Osteoblast (primary cell): ENCODE data around the gene NTRK2. TPM values are rescaled to one million over a fixed set of nuclear protein-coding genes. Genes with fewer than 3 reads are reported as not detected.

Experiments
- DNase-seq: peaks from one replicate; pipeline ENCODE4 v3.0.0; 2011; ENCODE audit warnings: low spot score, mixed read lengths; ENCODE audit not compliant: insufficient read length; ENCODE audit errors: missing footprints
- H2AFZ ChIP-seq: 2 replicates; pipeline ENCODE4 v1.6.0; 2011; ENCODE audit warnings: mild to moderate bottlenecking, low read length
- H3K27ac ChIP-seq: 2 replicates; pipeline ENCODE4 v1.5.1; 2011; ENCODE audit warnings: mild to moderate bottlenecking, low read depth, low read length, moderate library complexity
- H3K27me3 ChIP-seq: 2 replicates; pipeline ENCODE4 v1.6.0; 2012; ENCODE audit warnings: mild to moderate bottlenecking, control low read depth, inconsistent platforms, low read length, moderate library complexity; ENCODE audit not compliant: insufficient read depth
- H3K36me3 ChIP-seq: 2 replicates; pipeline ENCODE4 v1.5.1; 2011; ENCODE audit warnings: mild to moderate bottlenecking, low read length, control low read depth, moderate library complexity; ENCODE audit not compliant: insufficient read depth
- H3K4me1 ChIP-seq: 2 replicates; pipeline ENCODE4 v1.5.1; 2011; ENCODE audit warnings: mild to moderate bottlenecking, low read length, control low read depth, moderate library complexity; ENCODE audit not compliant: insufficient read depth
- H3K4me2 ChIP-seq: 2 replicates; pipeline ENCODE4 v1.6.0; 2011; ENCODE audit warnings: mild to moderate bottlenecking, low read length; ENCODE audit not compliant: insufficient read depth
- H3K4me3 ChIP-seq: fragments of 200-600 bp; sonication (generic); 3 replicates; pipeline ENCODE4 v1.5.1; 2012; ENCODE audit warnings: mild to moderate bottlenecking, low read length, inconsistent platforms; ENCODE audit not compliant: insufficient read depth
- H3K79me2 ChIP-seq: 2 replicates; pipeline ENCODE4 v1.6.0; 2012; ENCODE audit warnings: mild to moderate bottlenecking, low read length, control low read depth, inconsistent platforms; ENCODE audit not compliant: insufficient read depth
- H3K9me3 ChIP-seq: 2 replicates; pipeline ENCODE4 v1.5.1; 2011; ENCODE audit warnings: low read depth, low read length, control low read depth
- H4K20me1 ChIP-seq: 2 replicates; pipeline ENCODE4 v1.6.0; 2012; ENCODE audit warnings: mild to moderate bottlenecking, low read length, control low read depth; ENCODE audit not compliant: insufficient read depth
- CTCF ChIP-seq: IDR thresholded peaks from 2 replicates; pipeline ENCODE4 v1.5.1; 2011; ENCODE audit warnings: mild to moderate bottlenecking, low read depth, low read length, moderate library complexity; ENCODE audit errors: extremely low read depth
- total RNA-seq: library from RNA; depleted of rRNA; stranded (reverse); fragments of >200 nt; gene quantifications from 2 replicates; pipeline ENCODE4 v1.2.3, GENCODE V29; 2012

Gene NTRK2
- total RNA-seq, 1 donor, result 3.3 TPM

- no peak overlapping the region for H2AFZ ChIP-seq
- DNase-seq, result no peak
- no peaks in the 10 kb centered on the region for H3K9me3 ChIP-seq
- no peaks in the 10 kb centered on the region for H3K27me3 ChIP-seq
- H3K27ac ChIP-seq, result no peak overlapping the region
- H3K4me1 ChIP-seq, result no peaks in the 10 kb centered on the region
- no peak for TF ChIP-seq CTCF
- no peaks in the 10 kb centered on the region for H3K36me3 ChIP-seq
- no peak overlapping the region for H3K4me2 ChIP-seq
- H4K20me1 ChIP-seq, result no peaks in the 10 kb centered on the region
- no peak overlapping the region for H3K4me3 ChIP-seq
- no peaks in the 10 kb centered on the region for H3K79me2 ChIP-seq
These were observed 352.2 kb downstream of the NTRK2 start for GRCh38 chr9:85021686-85022085.

- no peak for DNase-seq
- H3K27me3 ChIP-seq, result no peaks in the 10 kb centered on the region
These were observed 354.8 kb downstream of the NTRK2 start for GRCh38 chr9:85024374-85024773.

GRCh38 chr9:85025638-85026037, 356.1 kb downstream of the NTRK2 start:
- H3K36me3 ChIP-seq, result no peaks in the 10 kb centered on the region
- no peaks in the 10 kb centered on the region for H4K20me1 ChIP-seq
- H3K4me3 ChIP-seq, result no peak overlapping the region
- H3K4me2 ChIP-seq, result no peak overlapping the region
- TF ChIP-seq CTCF, result no peak
- no peak overlapping the region for H2AFZ ChIP-seq
- no peak overlapping the region for H3K27ac ChIP-seq
- no peak for DNase-seq
- H3K79me2 ChIP-seq, result no peaks in the 10 kb centered on the region
- no peaks in the 10 kb centered on the region for H3K4me1 ChIP-seq
- H3K9me3 ChIP-seq, result no peaks in the 10 kb centered on the region
- no peaks in the 10 kb centered on the region for H3K27me3 ChIP-seq

More at GRCh38 chr9:85024374-85024773, 354.8 kb downstream of the NTRK2 start:
- TF ChIP-seq CTCF, result no peak
- Histone ChIP-seq H3K9me3 (no peaks in the 10 kb centered on the region), H2AFZ (no peak overlapping the region), H3K4me2 (no peak overlapping the region), H3K36me3 (no peaks in the 10 kb centered on the region), H3K79me2 (no peaks in the 10 kb centered on the region), H4K20me1 (no peaks in the 10 kb centered on the region), H3K4me3 (no peak overlapping the region), H3K27ac (no peak overlapping the region), H3K4me1 (no peaks in the 10 kb centered on the region)

GRCh38 chr9:85027870-85028269, 358.3 kb downstream of the NTRK2 start:
- TF ChIP-seq CTCF, result no peak
- Histone ChIP-seq H3K4me3 (no peak overlapping the region), H3K79me2 (no peaks in the 10 kb centered on the region), H4K20me1 (no peaks in the 10 kb centered on the region), H3K27me3 (no peaks in the 10 kb centered on the region), H3K4me1 (no peaks in the 10 kb centered on the region), H3K27ac (no peak overlapping the region), H2AFZ (no peak overlapping the region), H3K4me2 (no peak overlapping the region), H3K9me3 (no peaks in the 10 kb centered on the region), H3K36me3 (no peaks in the 10 kb centered on the region)
- peak; percentile 18 for DNase-seq
